ENCODE results near the gene STIM1.
"Not testable (repeated sequence)": the region's sequence is repeated elsewhere in the genome, so short reads cannot be mapped to it uniquely, and the experiment has no call there.

Gene STIM1

DNA sequence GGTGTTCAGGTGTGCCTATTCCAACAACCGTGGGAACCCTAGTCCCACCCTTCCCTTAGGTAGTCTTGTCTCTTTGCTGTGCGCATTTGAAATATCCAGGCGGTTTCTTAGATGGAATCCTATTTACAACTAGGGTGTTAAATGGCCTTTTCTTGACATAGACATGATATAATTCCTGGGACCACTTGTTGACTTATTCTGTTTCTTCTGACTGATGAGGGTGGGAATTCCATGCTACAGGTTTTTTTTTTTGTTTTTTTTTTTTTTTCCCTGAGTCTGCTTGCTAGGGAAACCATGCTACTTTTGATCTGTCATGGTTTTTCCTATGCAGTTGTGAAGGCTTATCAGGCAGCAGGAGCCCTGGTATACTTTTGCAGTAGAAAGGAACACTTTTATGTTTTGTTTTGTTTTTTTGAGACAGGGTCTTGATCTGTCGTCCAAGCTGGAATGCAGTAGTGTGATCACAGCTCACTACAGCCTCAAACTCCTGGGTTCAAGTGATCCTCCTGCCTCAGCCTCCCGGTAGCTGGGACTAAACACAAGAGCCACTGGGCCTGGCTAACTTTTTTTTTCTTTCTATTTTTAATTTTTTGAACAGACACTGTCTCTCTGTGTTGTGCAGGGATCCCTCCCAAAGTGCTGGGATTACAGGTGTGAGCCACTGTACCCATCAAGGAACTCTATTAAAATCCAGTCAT is 1.5 kb downstream of the STIM1 start:
- DNase-seq, result no peak

DNA sequence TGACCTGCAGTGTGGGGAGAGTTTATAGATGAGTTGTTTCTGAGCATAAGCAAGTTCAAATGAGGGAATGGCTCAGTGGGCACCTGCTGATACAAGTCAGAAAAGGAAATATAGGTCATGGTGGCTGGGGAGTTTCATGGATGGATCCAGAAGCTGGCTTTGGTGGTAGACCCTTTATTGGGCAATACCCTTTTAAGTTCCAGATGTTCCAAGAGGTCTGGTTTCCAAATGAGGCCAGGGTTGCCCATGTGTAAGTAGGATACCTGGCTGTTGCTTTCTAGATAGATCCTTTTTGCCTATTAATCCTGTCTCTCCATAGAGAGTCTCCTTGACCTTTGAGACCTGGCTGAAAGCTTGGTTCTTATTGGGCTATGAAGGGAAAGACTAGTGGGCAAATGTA is 2.2 kb downstream of the STIM1 start:
- no peak for DNase-seq

DNA sequence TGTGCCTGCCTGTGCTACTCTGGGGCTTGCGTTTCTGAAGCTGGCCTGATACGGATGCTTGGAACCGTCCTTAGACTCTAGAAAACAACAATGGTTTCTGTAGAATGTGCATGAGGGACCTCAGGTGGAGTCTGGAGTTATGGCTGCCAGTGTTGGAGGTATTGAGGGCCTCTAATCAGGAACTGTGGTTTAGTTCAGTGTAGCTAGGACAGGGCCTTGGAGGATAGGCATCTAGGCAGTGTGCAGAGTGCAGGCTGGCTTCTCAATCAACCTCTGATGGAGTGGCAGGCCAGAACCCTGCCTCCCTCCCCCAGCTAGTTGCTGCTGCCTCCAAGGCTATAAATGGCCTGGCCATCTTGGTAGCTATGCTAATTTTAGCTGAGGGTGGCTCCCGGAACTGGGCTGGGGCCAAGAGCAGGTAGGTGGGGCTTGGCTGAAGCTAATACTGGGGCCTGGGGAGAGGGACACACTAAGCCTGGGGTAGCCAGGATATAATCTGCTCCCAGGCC is 4.0 kb downstream of the STIM1 start:
- DNase-seq, result no peak

DNA sequence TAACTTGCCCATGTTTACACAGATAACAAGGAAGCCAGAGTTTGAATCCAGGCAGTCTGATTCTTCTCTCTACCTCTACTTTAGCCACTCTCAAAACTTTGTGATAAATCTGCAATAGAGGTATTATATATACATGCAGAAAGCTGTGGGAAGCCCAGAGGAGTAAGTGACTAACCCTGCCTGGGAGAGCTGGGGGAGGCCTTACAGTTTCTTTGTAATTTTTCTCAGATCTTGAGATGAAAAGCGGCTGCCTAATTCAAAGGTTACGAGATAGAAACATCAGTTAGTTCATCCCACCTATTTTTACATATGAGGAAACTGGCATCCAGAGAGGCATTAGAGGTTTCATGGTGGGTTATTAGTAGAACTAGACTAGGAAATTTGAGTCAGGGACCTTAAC is 4.9 kb downstream of the STIM1 start:
- DNase-seq, result peak; percentile 66

GRCh38 chr11:3860898-3861393 is 5.5 kb downstream of the STIM1 start:
- not testable (repeated sequence) for DNase-seq

DNA sequence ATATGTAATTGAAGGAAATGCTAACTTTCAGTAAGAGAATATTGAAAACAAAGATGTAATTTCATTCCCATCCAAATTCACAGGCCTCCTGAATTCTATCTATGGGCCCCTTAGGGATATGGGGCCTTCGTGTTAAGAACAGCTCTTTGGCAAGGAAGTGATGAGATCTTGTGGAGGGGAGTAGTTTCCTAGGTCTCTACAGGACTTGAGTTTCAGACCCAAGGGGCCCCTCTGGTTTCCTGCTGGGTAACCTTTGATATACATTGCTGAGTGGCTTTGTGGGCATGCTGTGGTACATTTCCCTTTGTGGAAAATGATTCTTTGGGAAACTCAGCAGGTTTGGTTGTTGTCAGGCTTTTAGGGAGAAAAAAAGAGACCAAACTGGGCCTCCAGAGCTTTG is 6.2 kb downstream of the STIM1 start:
- no peak for DNase-seq

DNA sequence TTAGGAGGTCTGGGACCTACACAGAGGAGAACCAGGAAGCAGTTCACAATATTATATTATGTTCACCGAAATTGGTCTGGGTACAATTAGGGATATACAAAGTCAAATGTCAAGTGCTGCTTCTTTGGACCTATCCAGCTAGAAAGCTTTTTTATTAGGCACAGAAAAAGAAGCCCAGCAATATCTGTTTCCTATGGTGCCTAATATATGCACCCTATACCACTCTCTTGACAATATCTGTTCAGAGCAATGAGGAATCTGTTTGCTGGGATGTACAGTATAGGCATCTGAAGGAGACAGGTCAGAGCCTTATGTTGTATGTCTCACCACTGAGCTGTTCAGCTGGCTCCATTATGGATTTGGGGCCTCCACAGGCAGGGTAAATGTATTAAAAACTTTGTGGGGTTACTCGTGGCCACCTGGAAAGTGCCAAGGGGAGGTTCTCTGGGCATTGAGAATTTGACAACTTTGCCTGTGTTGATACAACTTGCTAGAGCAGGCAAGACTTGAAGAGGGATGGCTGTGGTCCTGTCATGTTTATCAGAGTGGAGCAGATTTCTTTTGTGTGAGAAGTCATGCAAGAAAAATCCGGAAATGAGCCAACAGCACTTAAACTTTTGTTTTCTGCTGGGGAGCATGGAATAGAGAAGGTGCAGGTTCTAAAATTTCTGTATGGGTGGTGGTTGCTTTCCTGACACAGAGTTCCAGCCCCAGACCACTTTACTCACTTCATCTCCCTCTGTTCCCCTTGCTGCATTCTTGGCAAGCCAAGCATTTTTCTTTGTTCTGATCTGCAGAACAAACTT is 10.1 kb downstream of the STIM1 start:
- no peak for DNase-seq

DNA sequence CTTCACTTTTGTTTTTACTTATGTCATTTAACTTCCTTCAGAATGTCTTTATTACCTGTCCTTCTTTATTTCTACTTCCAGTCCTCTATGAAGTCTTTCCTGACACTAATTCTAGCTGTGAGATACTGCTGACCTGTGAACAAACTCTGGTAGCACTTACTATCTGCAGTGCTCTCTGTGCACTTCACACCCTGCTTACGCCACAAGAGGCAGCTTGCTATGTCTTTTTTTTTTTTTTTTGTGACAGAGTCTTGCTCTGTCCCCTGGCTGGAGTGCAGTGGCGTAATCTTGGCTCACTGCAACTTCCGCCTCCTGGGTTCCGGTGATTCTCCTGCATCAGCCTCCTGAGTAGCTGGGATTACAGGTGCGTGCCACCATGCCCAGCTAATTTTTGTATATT is 10.7 kb downstream of the STIM1 start:
- DNase-seq, result no peak

GRCh38 chr11:3866836-3867208 is 11.4 kb downstream of the STIM1 start:
- no peak for DNase-seq

DNA sequence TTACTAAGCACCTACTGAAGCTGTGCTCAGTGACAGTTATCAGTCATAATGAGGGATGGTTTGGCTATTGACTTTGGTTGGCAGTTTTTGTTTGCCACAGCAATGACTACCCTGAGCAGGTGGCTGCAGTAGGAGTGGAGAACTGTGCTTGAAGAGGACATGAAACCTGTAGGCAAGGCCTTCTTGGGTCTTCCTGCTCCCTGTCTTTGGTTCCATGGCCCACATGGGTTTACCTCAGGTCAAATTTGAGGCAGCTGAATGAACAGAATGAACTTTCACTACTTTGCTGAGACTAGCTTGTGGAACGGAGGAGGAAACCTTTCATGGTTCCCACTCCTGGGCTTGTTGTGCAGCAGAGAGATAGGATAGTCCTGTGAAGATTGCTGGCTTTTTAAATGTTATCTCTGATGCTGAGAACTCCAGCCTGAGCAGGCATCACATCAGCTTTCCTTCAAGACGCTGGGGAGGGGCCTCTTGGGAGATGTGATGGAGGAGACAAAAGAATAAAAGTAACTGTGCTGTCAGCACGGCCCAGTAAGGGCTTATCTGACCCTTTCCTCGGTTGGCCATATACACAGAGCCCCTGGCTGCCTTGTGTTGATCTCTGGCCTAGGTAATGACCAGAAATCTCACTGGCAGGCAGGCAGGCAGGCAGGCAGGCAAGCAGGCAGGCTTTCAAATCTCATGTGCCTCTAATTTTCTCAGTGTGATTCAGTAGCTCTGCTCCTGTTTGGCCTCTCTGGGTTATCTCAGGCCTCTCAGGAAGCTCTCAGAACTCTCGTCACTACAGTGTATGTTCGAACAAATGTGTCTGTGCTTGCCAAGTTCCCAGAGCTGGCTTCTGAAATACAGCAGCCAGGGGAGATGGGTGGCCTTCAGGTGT is 12.0 kb downstream of the STIM1 start:
- DNase-seq, result no peak

GRCh38 chr11:3873712-3874349 is 18.4 kb downstream of the STIM1 start:
- no peak for DNase-seq

- DNase-seq, result no peak
Measured at GRCh38 chr11:3876613-3877012, 21.1 kb downstream of the STIM1 start.

- DNase-seq, result no peak
Measured at GRCh38 chr11:3877364-3878257, 22.1 kb downstream of the STIM1 start.

DNA sequence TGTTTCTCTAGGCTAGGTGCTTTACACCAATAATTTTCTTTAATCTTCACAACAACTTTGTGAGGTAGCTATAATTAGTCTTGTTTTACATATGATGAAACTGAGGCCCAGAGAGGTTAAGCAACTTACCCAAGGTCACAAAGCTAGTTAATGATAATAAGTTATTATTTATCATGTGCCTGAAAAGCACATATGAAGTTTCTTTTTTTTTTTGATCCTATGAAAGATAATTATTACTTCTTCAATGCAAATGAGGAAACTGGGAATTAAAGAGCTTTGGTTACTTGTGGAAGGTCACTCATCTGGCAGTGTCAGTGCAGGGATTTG is 22.8 kb downstream of the STIM1 start:
- DNase-seq, result no peak

DNA sequence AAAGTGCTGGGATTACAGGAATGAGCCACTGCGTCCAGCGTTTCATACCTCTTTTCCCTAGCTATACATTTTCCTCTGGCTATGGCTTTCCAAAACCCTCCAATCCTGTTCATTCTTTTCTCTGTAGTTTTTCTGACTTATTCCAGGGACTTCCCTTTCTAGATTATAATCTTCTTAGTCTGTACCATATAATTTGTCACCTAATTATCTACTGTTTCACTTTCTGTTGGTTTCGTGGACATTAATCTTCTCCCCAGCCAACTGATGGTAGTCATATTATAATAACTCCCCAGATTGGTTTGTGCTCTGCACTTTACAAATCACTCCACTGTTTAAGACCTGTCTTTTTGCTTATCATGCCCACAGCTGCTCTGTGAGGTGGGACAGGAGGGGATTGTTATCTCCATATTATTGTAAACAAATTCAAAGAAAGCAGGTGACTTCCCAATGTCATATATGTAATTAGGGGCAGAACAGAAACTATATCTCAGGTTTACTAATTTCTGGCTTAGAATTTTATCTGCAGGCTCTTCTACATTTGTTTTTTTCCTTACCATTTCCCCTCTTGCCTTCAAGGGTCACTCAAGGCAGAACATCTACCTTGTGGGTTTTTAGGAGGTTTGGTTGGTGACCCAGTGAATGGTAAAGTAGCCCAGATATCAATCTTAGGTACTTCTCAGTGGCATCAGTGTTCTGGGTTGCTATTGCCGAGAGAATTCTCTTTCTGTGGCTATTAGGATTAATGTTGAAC is 23.9 kb downstream of the STIM1 start:
- no peak for DNase-seq

- DNase-seq, result no peak
Measured at GRCh38 chr11:3879967-3880542, 24.6 kb downstream of the STIM1 start.

GRCh38 chr11:3880724-3881123 is 25.3 kb downstream of the STIM1 start:
- no peak for DNase-seq

GRCh38 chr11:3882655-3883054 is 27.2 kb downstream of the STIM1 start:
- no peak for DNase-seq

DNA sequence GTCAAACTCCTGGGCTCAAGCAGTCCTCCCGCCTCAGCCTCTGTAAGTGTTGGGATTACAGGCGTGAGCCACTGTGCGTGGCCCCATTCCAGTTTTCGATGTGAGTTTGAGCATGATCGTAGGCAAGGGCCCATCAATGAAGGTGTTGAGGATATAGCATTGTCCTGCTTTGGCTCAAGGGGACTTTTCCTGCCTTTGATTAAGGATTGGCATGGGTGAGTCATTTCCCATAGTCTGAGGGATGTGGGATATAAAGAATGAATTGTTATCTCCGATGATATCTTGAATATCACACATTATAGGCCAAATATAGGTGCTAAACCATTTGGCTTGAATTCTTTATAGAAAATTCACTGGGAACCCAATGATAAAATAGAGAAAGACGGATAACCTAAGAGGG is 30.4 kb downstream of the STIM1 start:
- DNase-seq, result no peak

GRCh38 chr11:3886985-3887384 is 31.5 kb downstream of the STIM1 start:
- no peak for DNase-seq

DNA sequence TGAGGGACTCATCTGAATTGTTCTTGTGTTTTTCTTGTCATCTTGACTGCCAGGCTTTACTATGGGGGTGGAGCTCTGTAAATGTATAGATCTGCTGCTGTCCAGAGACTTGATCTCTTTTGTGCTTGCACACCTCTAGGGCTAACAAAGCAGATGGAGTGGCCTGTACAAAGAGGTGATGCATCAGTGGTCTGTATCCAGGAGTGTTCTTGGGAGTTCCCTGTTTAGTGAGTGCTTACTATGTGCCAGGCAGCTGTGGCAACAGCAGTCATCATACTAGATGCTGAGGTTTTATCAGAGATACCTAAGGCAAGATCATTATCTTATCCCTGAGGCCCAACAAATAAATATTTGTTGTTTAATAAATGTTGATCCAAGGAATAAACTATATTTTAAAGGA is 33.4 kb downstream of the STIM1 start:
- DNase-seq, result no peak
